ENCODE data around the gene PDXK.

The PDXK gene

DNA sequence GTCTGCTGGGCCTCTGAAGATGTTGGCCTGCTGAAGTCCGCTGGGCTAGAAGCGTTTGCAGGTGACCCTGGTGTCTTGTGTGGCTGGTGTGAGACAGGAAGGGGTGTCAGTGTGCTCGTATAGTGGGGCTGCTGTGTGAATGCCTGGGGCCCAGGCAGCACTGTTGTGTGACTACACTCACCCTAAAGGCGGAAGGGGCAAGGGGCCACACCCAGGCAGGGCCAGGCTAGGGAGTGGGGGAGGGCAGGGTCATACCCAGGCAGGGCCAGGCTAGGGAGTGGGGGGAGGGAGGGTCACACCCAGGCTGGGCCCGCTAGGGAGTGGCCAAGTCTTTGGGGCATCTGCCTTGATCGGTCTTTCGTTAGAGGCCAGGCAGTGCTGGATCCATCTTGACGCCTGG is 25.0 kb downstream of the PDXK start:
- DNase-seq (ENCODE audit: low spot score): no peak

DNA sequence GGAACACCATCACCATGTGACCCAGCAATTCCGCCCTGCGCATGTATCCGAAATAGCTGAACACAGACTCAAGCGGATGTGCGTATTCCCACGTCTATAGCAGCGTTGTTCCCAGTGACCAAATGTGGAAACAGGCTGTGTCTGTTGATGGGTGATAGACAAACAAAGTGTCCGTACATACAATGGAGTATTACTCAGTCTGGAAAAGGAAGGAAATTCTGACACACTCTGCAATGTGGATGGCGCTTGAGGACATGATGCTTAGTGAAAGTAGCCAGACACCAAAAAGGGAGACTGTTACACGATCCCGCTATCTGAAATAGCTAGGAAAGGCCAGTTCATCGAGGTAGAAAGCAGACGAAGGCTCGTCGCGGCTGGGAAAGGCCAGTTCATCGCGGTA is 25.8 kb downstream of the PDXK start:
- no peak for DNase-seq (ENCODE audit: low spot score)

DNA sequence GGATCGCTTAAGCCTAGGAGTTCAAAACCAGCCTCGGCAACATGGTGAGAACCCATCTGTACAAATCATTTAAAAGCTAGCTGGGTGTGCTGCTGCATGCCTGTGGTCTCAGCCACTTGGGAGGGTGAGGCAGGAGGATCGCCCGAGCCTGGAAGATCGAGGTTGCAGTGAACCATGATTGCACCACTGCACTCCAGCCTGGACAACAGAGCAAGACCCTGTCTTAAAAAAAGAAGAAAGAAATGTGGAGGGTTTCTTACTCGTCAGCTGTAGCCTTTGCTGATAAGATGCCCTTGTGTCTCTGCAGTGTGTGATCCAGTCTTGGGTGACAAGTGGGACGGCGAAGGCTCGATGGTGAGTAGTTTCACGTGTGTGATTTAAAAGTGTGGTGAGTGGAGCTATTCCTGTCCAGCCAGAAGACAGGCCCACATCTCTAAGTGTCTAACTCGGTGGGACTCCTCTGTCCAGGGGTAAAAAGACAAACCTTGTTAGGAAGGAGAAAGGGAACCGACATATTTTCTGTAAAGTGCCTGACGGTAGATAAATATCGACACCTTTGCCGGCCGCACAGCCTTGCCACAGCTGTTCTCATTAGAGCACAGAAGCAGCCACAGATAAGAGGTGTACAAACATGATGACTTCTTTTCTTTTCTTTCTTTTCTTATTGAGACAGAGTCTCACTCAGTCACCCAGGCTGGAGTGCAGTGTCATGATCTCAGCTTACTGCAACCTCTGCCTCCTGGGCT is 27.0 kb downstream of the PDXK start:
- no peak for DNase-seq (ENCODE audit: low spot score)

DNA sequence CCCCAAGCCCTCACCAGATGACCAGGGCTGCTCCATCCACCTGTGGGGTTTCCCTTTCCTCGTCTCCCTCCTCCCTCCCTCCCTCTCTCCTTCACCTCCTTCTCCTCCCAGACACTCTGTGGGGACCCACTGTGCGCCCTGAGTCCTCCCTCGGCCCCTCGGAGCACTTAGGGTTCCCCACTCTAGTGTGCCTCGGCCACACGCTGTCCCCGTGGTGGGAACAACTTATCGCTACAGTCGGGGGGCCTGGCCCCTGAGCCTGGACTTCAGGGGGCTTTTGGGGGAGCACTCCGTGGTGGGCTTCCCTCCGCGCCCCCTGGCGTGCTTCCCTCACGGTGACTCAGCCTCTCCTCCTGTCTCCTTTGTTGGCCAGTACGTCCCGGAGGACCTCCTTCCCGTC is 29.7 kb downstream of the PDXK start:
- no peak for DNase-seq (ENCODE audit: low spot score)

DNA sequence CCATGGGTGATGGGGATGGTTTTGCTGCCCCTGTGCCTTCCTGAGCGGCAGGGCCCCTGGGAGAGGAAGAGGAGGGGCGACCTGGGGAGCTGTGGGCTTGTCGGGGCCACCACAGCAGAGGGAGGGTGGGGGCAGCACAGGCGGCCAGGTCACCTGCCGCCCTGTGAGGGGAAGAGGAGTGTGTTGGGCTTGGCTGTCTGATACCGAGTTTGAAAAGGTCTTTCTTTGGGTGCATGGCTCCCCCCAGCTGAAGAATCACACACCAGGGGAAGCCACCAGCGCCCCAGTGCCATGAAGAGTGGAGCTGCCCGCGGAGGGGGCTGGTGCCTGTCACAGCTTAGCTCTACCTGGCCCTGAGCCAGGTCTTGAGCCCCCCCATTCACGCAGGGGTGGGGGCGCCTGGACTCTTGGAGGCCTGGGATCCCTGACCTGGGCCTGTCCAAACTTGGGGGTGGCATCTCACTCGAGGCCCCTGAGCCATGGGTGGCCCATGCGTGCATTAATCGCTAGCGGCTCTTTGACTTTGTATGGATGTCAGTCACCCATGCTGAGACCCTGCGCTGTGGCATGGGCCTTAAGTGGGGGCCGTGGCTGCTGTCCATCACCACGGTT is 30.8 kb downstream of the PDXK start:
- no peak for DNase-seq (ENCODE audit: low spot score)

DNA sequence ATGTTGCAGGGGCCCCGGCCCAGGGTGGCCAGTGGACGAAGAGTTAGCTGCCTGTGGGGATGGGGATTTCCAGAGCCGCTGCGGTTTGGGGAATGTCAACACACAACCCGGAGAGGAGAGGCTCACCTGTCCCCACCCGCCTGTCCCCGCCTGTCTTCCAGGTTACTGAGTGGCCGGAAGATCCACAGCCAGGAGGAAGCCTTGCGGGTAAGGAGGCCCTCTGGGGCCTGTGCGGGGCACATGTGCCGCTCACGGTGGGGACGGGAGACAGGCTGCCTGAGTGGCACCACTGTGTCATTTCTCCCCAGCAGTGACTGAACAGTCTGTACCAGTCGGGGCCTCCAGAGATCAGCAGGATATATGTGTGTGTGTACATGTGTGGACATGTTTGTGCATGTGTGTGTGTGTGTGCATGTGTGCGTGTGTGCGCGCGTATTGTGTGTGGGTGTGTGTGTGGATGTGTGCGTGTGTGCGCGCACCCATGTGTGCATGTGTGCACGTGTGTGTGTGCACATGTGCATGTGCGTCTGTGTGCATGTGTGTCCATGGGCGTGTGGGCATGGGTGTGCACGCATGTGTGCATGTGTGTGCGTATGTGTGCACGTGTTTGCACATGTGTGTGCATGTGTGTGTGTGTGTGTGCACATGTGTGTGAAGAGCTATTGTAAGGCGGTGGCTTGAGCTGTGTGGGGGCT is 31.6 kb downstream of the PDXK start:
- DNase-seq (ENCODE audit: low spot score): no peak

DNA sequence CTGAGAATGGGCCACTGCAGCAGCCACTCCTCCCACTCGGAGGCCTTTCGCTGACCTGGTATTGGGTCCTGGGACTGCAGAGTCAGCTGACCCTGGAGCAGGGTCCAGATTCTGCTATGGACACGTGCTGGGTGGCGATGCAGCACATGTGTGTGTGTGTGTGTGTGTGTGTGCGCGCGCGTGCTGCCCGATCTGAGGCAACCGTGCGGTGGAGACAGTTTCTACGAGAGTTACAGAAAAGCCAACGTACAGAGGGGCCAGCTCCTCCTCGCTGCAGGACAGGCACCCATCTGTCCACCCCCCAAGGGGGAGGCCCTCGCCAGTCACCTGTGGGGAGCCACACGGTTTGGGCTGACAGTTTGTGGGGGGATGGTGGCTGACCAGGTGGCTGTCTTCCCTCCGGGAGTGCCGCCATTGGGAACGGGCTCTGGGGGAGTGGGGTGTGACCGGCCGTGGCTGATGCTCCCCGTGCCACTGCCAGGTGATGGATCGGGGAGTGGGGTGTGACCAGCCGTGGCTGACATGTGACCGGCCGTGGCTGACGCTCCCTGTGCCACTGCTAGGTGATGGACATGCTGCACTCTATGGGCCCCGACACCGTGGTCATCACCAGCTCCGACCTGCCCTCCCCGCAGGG is 33.1 kb downstream of the PDXK start:
- no peak for DNase-seq (ENCODE audit: low spot score)

DNA sequence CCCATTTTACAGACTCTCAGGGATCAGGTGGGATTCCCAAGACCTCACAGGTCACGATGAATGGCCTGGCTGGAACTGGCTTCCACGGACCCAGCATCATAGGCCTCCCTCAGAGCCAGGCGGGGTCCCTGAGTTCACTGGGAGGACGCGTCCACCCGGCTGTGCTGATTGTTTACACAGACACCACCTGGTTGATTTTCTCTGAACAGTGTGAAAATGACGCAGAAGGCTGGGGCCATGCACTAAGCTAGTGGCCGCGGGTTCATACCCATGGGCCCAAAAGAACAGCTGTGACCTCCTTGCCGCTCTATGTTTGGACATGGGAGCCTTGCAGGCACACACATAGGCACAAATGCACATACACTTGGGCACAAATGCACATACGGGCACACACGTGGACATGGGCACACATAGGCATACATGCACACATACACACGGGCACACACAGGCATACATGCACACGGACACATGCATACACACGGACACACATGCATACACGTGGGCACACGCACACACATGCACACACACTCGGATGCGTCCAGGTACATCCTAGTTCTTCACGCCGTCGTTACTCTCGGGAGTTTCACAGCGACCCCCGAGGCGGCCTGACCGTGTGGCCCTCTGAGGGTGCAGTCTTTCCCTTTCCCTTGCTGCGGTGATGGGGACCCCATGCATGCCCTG is 34.0 kb downstream of the PDXK start:
- no peak for DNase-seq (ENCODE audit: low spot score)

DNA sequence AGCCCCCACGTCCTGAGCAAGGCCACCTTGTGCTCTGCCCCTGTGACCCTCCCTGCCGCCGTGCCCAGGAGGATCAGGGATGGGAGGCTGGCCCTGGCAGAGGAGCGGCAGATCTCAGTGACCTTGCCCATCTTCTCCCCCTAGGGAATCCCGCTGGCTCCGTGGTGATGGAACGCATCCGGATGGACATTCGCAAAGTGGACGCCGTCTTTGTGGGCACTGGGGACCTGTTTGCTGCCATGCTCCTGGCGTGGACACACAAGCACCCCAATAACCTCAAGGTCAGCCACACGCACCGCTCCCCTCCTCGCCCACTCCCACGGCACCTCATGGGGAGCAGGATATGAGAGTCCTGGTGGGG is 34.5 kb downstream of the PDXK start:
- no peak for DNase-seq (ENCODE audit: low spot score)

DNA sequence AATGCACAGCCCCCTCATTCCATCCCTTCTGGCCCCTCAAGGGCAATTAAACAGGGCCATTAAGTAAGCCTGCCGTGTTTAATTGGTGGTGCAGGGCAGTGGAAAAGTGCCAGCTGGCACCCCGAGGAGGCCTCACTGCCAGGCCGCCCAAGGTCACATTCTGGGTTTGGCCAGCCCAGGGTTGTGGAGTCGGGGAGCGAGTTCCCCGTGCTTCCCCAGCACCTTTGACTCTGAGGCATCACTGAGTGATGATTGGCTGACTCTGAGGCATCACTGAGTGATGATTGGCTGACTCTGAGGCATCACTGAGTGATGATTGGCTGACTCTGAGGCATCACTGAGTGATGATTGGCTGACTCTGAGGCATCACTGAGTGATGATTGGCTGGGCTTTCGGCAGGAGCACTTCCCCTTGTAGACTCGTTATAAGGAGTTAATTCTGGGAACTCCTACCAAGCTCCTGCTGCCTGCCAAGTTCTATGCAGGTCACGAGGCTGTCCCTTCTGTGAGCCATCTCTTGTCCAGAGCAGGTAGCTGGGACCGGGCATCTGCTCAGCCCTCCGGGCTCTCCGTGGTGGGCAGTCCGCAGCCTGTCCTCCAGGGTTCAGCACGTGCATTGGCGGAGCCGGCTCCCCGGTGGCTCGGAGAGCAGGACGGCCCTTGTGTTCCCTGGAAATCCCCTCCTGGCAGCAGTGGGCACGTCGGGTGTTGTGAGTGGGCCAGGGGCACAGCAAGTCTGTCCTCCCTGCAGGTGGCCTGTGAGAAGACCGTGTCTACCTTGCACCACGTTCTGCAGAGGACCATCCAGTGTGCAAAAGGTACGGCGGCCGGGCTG is 36.2 kb downstream of the PDXK start:
- DNase-seq (ENCODE audit: low spot score): no peak

DNA sequence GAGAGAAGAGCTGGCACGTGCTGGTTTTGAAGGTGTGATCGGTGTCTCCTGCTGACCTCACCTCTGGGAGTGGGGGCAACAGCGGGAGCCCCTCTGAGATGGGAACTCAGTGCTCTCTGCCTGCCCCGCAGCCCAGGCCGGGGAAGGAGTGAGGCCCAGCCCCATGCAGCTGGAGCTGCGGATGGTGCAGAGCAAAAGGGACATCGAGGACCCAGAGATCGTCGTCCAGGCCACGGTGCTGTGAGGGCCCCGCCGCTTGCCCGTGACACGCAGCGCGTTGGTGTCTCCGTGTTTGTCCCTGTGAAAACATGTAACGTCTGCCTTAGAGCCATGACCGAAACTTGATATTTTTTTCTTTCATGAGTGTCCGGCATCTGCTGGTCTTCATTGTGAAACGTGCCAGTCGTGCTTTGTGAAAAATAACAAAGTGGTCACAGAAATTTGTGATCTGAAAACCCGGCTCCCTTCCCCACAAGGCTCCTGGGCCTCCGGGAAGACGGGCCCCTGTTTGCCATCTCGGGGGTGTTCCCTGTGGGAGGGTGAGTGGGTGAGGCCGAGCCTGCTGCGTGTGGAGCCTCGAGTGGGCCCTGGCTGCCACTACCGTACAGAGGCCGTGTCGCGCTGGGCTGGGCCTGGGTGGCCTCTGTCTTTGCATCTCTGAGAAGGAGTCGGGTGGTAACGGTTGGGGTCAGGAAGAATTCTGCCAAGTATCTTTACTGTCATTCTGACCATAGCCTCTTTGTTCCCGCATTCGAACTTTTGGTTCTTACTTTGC is 37.1 kb downstream of the PDXK start:
- no peak for DNase-seq (ENCODE audit: low spot score)

DNA sequence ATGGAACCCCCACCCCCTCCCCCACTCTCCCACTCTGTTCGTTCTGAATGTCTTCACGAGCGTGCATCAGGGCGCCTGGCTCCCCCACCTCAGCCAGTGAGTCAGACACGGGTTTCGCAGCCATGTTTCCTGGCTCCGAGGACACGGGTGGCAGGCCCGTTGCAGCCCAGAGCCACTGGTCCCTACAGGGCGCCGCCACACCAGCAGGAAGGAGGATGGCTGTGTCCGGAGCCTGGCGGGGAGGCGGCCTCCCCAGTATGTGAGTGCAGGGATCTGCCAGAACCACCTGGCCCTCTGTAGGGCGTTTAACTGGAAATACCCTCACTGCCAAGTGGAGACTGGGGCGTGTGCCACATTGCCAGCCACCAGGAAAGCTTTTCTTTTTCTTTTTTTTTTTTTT is 38.7 kb downstream of the PDXK start:
- no peak for DNase-seq (ENCODE audit: low spot score)

DNA sequence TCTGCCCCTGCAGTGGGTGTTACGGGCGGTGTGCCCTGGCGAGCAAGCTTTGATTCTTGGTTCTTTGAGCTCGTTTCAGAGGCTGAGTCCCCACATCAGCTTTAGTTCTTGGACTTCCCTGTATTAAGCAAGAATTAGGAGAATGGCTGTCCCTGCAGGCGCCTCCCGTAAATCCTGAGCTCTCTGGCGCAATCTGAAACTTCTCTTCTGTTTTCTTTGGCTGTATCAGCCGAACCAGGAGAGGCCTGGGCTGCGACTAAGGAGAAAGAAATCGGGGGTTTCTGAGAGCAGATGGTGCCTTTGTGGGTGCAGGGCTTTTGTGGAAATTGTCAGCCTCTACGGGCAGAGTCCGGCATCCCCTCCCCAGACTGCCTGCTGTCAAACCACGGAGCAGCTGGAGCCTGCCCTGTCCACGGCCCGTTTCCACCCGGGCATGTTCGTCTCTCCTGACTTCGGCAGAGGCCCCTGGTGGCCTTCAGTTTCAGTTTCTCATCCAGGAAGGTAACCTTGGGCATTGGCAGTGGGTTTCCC is 39.2 kb downstream of the PDXK start:
- no peak for DNase-seq (ENCODE audit: low spot score)

DNA sequence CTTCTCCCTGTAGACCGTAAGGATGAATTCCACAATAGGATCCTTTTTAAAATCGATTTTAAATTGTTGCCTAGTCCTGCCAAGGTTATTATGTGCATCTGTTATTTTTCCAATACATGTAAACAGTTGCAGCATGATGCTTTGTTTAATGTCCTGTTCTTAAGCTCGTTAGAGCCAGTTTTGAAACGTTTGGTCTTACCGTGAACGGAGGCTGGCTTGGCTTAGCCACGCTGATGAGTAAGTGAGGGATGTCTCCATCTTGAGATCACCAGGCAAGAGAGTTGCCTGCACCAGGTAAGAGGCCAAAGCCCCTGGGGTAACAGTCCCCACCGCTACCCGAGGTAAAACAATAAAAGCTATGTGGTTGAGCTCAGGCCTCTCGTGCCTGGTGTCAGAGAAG is 39.9 kb downstream of the PDXK start:
- DNase-seq (ENCODE audit: low spot score): no peak

DNA sequence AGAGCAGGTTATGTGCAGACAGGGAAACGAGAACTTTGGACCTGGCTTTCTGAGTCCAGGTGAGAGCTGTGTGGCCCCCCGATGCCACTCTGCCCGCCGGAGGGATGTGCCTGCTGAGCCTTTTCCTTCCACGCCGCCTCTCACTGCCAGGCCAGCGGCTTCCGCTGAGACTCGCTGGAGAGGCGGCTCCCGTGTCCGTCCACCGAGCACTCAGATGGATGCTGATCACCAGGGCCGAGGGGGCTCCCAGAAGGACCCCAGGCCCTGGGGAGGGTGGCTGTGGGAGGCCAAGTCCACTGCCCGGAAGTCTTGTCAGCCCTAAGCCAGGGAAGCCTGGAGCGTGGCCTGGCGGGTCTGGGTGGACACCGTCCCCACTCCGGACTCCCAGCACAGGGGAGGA is 40.7 kb downstream of the PDXK start:
- DNase-seq (ENCODE audit: low spot score): no peak

DNA sequence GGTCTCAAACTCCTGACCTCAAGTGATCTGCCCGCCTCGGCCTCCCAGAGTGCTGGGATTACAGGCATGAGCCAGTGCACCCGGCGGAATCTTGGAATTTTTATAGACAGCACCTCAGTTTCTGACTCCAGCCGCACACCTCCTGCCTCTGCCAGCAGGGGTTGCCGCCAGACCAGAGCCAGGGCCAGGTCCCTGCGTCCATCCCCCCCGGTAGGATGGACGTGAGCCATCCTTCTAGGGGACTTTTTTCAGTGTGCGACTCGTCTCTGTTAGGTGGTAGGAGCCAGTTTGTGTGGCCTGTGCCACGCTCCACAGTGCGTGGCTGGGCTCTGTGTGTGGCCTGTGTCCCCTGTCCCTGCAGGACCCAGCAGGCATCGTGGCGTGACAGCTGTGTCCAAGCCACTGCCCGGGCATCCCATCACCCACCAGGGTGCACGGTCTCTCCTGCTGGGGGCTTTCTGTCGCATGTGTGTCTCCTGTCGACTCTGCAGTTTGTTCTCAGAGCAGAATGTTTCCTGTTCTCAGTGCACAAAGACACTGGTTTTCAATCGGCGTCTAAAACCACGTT is 41.5 kb downstream of the PDXK start:
- no peak for DNase-seq (ENCODE audit: low spot score)

DNA sequence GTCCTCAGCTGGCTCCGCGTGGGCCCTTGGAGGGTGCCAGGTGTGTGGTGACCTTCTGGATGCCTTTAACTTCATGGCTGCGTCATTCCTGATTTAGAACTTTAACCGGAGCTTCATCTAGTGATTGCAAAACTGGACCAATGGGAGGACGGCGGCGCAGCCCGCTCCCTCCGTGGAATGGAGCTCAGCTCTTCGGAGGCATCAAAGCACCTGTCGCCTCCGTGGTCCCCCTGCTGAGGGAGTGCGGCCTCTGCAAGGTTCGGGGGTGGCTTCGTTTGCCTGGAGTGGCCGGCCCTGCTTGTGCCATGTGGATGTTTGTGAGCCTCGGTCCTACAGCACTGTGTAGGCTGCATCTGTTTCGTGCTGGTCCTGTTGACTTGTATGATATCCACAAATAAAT is 43.0 kb downstream of the PDXK start:
- DNase-seq (ENCODE audit: low spot score): no peak

DNA sequence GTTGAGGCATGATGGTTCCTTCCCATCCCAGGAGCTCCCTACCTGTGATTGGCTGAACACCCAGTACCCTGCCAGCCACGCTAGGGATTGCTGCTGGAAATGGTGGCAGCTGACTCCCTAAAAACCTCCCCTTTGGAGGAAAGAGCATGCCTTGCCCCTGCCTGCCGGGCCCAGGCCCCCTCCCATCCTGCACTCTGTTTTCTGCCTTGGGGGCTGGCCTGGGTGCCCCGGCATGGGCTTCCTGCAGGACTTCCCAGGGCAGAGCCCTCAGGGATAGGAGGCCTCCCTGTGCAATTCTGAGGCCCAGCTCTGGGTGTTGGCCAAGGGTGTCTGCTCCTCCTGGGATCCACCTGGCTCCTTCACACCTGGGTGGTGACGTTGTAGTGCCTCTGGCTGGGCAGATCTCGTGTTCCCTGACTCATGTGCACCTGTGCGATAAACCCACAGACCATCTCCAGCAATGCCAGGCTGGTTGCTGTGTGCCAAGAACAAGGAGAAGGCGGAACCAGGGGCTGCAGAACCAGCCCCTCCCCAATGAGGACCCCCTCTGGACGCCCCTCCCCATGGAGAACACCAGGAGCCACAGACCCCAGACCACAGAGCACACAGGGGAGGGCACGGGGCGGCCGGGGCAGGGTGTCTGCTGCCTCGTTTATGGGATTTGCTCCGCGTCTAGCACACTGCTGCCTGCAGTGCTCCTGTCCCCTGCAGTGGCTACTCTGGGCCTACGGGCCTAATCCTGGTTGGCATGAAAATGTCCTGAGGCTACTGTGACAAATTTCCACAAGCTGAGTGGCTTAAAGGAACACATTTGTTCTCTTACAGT is 43.6 kb downstream of the PDXK start:
- no peak for DNase-seq (ENCODE audit: low spot score)

DNA sequence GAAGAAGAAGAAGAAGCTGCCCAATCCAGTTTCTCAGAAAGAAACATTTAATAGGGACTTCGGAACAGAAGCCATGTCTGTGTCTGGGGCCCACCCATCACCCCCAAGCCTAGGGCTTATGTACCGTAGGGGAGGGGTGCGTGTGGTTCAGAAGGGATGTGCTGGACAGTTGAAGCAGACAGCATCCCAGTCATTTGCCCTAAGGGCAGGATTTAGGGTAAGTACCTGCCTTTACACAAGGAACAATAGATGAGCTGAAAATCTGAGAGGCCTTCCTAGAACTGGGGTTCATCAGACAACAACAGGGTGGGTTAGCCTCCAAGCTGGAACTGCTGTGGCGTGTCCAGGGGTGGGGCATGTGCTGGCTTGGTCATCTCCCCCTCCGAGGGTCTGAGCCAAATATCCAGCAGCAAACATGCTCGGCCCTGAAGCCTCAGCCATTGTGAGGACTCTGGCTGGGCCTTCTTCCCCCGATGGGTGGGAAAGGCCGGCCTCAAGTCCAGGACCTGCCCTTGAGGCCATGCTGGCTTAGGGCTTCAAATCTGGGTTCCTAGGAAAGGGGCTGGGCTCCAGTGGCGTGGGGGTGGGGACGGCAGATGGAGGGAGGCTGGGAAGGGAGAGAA is 45.1 kb downstream of the PDXK start:
- no peak for DNase-seq (ENCODE audit: low spot score)
